Astrocyte (in vitro differentiated cells and primary cell): ENCODE data around the gene LASP1.

Experiments
- EZH2 ChIP-seq: IDR thresholded peaks from 2 replicates; pipeline ENCODE4 v1.6.1; 2012; ENCODE audit warnings: mild to moderate bottlenecking, low read length, inconsistent platforms; ENCODE audit not compliant: insufficient read depth
- TF ChIP-seq, protein P1 (sequence below): IDR thresholded peaks from 2 replicates; pipeline ENCODE4 v1.5.1; 2011; ENCODE audit warnings: low read depth, mild to moderate bottlenecking, inconsistent platforms, low read length, moderate library complexity; ENCODE audit not compliant: insufficient read depth

DNA sequence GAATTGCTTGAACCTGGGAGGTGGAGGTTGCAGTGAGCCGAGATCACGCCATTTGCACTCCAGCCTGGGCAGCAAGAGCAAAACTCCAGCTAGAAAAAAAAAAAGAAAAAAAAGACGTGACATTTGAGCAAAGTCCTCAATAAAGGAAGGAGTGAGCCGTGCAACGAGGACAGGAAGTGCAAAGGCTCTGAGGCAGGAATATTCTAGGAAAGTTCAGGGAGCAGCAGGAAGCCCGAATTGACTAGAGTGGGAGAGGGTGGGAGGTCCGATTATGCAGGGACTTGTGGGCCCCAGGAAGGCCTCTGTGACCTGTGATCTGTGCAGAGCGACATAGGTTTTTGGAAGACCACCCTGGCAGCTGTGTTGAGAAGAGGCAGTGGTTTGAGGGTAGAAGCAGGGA lies 46.9 kb downstream of the LASP1 start:
- TF ChIP-seq EZH2 = no peak
- TF ChIP-seq, protein P1, sequence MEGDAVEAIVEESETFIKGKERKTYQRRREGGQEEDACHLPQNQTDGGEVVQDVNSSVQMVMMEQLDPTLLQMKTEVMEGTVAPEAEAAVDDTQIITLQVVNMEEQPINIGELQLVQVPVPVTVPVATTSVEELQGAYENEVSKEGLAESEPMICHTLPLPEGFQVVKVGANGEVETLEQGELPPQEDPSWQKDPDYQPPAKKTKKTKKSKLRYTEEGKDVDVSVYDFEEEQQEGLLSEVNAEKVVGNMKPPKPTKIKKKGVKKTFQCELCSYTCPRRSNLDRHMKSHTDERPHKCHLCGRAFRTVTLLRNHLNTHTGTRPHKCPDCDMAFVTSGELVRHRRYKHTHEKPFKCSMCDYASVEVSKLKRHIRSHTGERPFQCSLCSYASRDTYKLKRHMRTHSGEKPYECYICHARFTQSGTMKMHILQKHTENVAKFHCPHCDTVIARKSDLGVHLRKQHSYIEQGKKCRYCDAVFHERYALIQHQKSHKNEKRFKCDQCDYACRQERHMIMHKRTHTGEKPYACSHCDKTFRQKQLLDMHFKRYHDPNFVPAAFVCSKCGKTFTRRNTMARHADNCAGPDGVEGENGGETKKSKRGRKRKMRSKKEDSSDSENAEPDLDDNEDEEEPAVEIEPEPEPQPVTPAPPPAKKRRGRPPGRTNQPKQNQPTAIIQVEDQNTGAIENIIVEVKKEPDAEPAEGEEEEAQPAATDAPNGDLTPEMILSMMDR = no peak
